Lower leg skin (tissue), 3 donors: ENCODE data around the gene ESPL1.

Source experiments
- POLR2A ChIP-seq, 2 donors: fragments of 450-650 bp; IDR thresholded peaks; one replicate each; pipeline ENCODE4 v1.6.1; 2016 to 2017; ENCODE audit warnings: antibody characterized with exemption in 2 of 2, mild to moderate bottlenecking in 1 of 2, moderate library complexity in 1 of 2
- TF ChIP-seq, protein P1 (sequence below), 3 donors: fragments of 450-650 bp; IDR thresholded peaks; one replicate each; pipeline ENCODE4 v1.5.1; 2016; ENCODE audit warnings: antibody characterized with exemption in 3 of 3, mild to moderate bottlenecking in 3 of 3, moderate library complexity in 2 of 3

- TF ChIP-seq, protein P1, sequence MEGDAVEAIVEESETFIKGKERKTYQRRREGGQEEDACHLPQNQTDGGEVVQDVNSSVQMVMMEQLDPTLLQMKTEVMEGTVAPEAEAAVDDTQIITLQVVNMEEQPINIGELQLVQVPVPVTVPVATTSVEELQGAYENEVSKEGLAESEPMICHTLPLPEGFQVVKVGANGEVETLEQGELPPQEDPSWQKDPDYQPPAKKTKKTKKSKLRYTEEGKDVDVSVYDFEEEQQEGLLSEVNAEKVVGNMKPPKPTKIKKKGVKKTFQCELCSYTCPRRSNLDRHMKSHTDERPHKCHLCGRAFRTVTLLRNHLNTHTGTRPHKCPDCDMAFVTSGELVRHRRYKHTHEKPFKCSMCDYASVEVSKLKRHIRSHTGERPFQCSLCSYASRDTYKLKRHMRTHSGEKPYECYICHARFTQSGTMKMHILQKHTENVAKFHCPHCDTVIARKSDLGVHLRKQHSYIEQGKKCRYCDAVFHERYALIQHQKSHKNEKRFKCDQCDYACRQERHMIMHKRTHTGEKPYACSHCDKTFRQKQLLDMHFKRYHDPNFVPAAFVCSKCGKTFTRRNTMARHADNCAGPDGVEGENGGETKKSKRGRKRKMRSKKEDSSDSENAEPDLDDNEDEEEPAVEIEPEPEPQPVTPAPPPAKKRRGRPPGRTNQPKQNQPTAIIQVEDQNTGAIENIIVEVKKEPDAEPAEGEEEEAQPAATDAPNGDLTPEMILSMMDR (IDR thresholded peaks at IDR 0.05) = no peak
- TF ChIP-seq POLR2A (IDR thresholded peaks at IDR 0.05) = no peak
These were observed 59.9 kb downstream of the ESPL1 start for GRCh38 chr12:53328043-53328435.
